ENCODE data around the gene CD63.

CD63 gene

DNA sequence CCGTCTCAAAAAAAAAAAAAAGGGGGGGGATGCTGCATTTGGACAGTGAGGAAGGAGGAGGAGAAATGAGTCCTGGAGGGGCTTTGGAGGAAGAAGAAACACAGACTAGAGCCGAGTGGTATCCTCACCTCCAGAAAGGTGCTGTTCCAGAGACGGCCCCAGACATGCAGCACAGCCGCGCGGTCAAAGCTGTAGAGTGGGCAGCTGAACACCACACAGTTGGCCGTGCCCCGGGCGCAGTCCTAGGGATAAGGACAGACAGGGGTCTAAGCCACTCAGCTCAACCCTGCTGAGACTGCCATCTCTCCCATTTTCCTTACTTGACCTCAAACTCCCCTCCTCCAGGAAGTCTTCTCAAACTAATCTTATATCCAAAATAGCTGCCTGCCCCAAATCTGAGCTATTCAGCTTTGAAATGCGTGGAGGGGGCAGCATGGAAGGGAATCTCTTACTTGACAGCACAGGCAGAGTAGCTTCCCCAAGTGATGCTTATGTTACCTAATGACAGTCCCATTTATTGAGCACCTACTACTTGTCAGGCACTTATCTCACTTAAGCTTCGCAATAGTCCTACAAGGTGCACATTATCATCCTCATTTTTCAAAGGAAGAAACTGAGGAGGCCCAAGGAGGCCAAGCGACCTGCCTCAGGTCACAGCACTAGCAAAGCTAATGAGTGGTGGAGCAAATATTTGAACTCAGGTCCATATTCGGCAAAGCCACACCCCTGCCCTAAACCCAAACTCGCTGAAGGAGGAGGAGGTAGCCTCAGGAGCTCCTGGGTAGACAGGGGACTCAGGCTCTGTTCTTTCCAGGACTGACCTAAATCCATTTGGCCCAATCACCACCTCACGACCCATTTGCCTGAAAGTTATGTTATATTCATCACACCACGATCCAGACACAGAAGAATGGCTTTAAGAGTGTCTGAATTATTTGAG lies 39.8 kb downstream of the CD63 start:
- DNase-seq (ENCODE audit: low read depth in 2 of 2) = no peak

DNA sequence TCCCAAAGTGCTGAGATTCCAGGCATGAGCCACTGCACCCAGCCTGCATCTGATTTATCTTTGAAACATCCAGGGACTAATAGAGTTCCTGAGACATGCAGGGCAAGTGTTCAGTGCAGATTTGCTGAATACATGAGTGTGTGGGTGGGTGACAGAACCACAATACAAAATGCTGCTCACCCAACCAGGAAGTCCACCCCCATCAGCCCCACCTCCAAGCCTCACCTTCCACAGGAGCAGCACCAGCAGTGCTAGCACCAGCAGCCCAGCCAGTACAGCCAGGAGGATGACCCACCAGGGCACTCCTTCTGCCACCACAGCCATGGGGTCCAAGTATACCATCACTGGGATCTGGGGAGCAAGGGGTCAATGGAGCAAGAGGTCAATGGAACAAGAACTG lies 41.1 kb downstream of the CD63 start:
- DNase-seq (ENCODE audit: low read depth in 2 of 2) = no peak

DNA sequence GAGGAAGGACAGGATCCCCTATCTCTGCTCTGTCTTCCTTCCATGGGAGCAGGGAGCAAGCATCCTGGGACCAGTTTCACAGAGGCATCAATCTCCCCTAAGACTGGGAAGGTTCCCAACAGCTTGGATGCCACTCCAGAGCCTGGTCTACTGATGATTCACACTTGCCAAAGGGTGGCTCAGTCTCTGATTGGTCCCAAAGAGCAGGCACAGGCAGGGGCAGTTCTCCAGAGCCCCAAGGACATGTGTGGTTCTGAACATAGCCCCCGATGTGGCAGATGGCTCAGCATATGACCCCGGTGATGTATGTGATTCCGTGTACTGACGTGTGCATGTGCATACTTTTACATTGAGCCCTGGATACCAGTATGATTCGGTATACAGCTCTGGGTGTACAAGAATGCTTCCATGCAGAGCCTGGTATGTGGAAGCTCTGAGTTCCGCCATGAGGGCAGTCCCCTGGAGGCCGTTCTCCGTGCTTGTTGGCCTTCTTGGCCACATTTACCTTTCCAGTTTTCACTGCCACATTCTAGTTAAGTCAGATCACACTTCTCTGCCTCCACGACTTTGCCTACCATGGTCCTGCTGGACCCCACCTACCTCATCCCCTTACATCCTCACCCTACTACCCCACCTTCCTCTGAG lies 42.3 kb downstream of the CD63 start:
- no peak for DNase-seq (ENCODE audit: low read depth in 2 of 2)

DNA sequence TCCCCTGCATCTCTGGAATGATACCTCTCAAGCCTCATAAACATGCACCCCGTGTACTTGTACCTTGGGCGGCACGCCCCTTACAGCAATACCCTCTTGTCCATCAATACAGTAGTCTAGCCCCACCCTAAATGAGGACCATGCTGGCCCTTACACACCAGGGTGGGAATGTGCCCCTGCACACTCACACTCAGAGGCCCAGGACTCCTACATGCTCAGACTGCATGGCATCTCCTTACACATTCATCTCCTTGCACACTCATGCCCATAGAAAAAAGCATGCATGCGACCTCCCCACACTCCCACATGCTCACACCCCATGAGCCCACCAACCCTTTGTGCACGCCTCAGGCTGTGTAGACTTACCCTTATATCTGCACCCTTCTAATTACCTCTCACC lies 43.1 kb downstream of the CD63 start:
- no peak for DNase-seq (ENCODE audit: low read depth in 2 of 2)

DNA sequence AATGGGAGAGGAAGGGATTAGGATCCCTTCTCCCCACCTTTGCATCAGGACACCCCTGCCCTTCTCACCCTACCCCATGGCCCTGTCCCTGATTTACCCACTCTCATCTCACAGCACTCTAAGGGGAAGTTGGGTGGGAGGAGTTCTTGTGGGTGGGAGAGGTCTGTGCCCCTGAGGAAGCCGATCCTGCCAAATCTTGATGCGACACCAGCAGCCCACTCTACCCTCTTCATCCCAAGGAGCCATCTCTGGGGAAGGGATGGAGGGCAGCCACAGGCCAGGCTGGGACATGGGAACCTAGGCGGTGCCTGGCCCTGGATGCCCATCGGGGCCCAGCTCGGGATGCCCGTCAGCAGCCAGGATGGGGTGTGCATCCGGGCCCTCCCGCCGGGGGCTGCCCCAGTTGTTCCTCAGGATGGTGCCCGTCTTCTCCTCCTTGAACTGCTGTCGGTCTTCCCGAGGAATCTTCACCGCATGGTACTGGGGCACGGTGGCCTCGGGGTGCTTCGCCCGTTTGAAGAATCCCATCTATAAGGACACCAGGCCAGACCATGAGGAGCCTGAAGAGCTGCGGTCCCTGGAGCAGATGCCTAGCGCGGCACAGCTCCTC lies 43.9 kb downstream of the CD63 start:
- no peak for DNase-seq (ENCODE audit: low read depth in 2 of 2)

DNA sequence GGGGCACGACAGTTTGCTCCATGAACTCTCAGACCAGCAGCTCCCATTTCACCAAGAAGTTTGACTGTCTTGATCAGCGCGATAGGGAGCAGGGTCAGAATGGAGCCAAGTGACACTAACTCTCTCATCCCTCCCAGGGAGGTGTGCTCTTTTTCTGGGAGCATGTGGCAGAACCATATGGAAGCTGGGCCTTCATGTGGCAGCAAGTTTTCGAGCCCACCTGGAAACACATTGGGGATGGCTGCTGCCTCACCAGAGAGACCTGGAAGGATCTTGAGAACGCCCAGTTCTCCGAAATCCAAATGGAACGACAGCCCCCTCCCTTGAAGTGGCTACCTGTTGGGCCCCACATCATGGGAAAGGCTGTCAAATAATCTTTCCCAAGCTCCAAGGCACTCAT lies 45.1 kb downstream of the CD63 start:
- no peak for DNase-seq (ENCODE audit: low read depth in 2 of 2)

DNA sequence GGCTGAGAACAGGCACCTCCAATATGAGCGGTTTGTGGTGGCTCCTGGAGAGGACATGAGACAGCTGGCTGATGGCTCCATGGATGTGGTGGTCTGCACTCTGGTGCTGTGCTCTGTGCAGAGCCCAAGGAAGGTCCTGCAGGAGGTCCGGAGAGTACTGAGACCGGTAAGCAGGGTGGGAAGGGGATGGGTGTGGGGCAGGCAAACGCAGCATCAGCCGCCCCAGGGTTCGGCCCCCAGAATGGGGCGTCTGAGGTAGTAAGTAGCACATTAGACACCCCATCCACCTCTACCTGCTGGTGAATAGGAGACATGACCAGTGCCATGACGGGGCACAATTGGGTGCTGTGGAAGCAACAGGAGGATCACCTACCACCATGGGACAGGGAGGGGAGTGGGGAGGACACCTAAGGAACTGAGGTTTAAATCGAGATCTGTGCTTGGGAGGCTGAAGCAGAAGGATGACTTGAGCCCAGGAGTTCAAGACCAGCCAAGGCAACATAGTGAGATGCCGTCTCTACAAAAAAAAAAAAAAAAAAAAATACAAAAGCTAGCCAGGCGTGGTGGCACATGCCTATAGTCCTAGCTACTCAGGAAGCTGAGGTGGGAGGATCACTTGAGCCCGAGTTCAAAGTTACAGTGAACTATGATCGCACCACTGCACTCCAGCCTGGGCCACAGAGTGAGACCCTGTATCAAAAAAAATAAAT lies 46.6 kb downstream of the CD63 start:
- DNase-seq (ENCODE audit: low read depth in 2 of 2) = no peak

DNA sequence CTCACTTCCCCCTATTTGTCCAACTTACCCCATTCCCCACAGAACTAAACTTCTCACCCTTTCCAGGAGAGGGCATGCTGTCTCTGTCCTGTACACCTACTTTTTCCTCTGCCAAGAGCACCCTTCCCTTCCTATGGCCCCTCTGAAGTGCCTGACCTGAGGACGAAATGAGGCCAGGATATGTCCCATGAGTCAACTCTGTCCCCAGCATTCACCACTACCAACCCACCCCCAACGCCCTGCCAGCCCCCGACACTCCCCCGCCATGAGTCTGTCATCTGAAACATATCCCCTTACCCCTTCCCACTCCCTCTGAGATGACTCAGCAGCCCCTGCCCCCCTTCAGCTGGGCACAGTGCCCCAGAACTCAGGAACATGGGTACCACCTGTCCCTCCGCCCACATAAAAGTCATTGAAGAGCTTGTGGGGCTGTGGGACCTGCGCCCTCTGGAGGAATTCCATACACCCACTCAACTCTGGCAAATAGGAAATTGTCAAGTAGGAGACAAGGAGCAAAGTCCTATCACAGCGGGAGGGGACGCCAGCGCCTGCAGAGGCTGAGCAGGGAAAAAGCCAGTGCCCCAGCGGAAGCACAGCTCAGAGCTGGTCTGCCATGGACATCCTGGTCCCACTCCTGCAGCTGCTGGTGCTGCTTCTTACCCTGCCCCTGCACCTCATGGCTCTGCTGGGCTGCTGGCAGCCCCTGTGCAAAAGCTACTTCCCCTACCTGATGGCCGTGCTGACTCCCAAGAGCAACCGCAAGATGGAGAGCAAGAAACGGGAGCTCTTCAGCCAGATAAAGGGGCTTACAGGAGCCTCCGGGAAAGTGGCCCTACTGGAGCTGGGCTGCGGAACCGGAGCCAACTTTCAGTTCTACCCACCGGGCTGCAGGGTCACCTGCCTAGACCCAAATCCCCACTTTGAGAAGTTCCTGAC lies 47.4 kb downstream of the CD63 start:
- DNase-seq (ENCODE audit: low read depth in 2 of 2) = no peak

DNA sequence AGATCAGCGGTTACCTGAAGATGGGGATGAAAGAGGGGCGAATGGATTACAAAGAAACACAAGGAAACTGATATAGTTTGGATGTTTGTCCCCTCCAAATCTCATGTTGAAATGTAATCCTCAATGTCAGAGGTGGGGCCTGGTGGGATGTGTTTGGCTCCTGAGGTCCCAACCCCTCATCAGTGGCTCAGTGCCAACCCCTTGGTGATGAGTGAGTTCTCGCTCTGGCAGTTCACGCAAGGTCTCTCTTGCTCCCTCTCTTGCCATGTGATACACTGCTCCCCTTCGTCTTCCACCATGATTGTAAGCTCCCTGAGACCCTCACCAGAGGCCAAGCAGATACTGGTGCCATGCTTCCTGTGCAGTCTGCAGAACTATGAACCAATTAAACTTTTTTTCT lies 49.1 kb downstream of the CD63 start:
- no peak for DNase-seq (ENCODE audit: low read depth in 2 of 2)

DNA sequence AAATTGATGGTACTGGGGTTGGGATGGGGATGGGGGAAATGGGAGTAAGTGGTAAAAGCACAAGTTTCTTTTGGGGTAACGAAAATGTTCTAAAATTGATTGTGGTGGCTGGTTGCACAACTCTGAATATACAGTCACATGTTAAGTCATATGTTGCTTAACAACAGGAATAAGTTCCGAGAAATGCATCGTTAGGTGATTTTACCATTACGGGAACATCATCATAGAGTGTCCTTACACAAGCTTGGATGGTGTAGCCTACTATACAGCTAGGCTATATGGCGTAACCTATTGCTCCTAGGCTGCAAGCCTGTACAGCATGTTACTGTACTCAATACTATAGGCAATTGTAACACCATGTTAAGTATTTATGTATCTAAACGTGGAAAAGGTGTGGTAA lies 52.1 kb downstream of the CD63 start:
- DNase-seq (ENCODE audit: low read depth in 2 of 2) = no peak

DNA sequence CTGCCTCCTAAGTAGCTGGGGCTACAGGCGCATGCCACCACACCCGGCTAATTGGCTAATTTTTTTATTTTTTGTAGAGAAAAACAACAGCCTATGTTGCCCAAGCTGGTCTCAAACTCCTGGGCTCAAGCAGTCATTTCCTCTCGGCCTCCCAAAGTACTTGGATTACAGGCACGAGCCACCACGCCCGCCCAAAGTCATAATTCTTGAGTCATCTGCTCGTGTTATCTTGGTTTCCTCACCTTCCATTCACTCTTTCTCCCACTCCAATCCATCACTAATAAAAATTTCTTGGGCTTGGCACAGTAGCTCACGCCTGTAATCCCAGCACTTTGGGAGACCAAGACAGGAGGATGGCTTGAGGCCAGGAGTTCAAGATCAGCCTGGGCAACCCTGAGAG lies 53.1 kb downstream of the CD63 start:
- DNase-seq (ENCODE audit: low read depth in 2 of 2) = no peak

All from stimulated activated CD8-positive, alpha-beta memory T cell treated with anti-CD3 and anti-CD28 coated beads, Interleukin-15, amount 100 ng/mL, for 4 hours (primary cell).